IPS-20b (cell line): ENCODE measurements around the gene MICA.
"Not testable (repeated sequence)": the region's sequence is repeated elsewhere in the genome, so short reads cannot be mapped to it uniquely, and the experiment has no call there.

Source experiments
- H3K27ac ChIP-seq: one replicate; pipeline ENCODE4 v1.5.1; 2013; ENCODE audit warnings: low read length
- H3K27me3 ChIP-seq: 2 replicates; pipeline ENCODE4 v1.6.1; 2013; ENCODE audit warnings: mild to moderate bottlenecking, low read length, inconsistent platforms; ENCODE audit not compliant: insufficient read depth
- H3K36me3 ChIP-seq: 2 replicates; pipeline ENCODE4 v1.6.1; 2013; ENCODE audit warnings: low read depth, mild to moderate bottlenecking, inconsistent platforms, low read length, moderate library complexity; ENCODE audit not compliant: insufficient read depth
- H3K4me1 ChIP-seq: 2 replicates; pipeline ENCODE4 v1.6.1; 2013; ENCODE audit warnings: mild to moderate bottlenecking, control low read depth, inconsistent platforms, low read length, moderate library complexity; ENCODE audit not compliant: insufficient read depth
- H3K4me3 ChIP-seq: 2 replicates; pipeline ENCODE4 v1.5.1; 2013; ENCODE audit warnings: mild to moderate bottlenecking, low read length, inconsistent platforms
- H3K9ac ChIP-seq: 2 replicates; pipeline ENCODE4 v1.6.1; 2013; ENCODE audit warnings: low read depth, mild to moderate bottlenecking, inconsistent platforms, low read length, moderate library complexity
- H3K9me3 ChIP-seq: 2 replicates; pipeline ENCODE4 v1.6.1; 2013; ENCODE audit warnings: mild to moderate bottlenecking, low read depth, low read length, inconsistent platforms; ENCODE audit not compliant: insufficient read depth

The MICA gene

DNA sequence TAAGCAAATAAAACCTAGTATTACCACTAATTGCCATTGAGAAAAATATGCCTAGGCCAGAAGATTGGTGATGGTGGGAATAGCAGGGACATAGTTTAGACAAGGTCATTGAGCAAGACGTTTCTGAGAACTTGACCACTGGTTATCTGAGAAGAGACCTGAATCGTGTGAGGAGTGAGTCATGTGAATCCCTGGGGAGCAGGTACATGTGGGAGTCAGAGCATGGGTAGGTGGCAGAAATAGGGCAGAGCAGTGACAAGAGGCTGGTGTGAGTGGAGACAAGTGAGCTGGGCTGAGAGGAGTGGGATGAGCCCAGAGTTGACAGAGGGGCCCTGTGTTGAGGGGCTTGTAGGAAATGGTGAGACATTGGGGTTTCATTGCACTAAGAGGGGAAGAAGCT is 16.4 kb downstream of the MICA start:
- Histone ChIP-seq H3K9me3 (no peaks in the 10 kb centered on the region), H3K4me3 (no peak overlapping the region), H3K36me3 (peaks cover 15% of the 10 kb centered on the region), H3K27ac (no peak overlapping the region), H3K9ac (no peak overlapping the region), H3K4me1 (no peaks in the 10 kb centered on the region), H3K27me3 (no peaks in the 10 kb centered on the region)

GRCh38 chr6:31420546-31420945 is 17.2 kb downstream of the MICA start:
- H3K27me3 ChIP-seq = no peaks in the 10 kb centered on the region
- no peak overlapping the region for H3K4me3 ChIP-seq
- H3K9ac ChIP-seq = no peak overlapping the region
- H3K27ac ChIP-seq = no peak overlapping the region
- peaks cover 11% of the 10 kb centered on the region; the same call in 1 of the 2 replicates for H3K36me3 ChIP-seq
- H3K4me1 ChIP-seq = no peaks in the 10 kb centered on the region
- H3K9me3 ChIP-seq = no peaks in the 10 kb centered on the region

DNA sequence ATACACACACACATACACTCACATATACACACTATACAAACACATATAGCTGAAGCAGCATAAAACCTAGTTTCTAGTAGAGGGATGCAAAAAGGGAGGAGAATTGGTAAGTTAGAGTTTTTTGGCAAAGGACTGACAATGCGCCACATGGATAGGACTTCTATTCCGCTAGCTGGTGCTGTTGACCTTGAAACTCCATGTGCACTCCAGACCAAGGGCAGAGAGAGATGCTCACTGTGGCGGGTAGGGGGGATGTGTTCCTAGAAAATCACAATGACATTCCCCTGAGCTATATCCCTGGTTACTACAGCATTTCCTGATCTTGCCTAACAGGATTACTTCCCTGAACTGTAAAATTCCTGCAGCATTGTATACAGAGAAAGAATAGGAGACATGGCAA is 19.2 kb downstream of the MICA start:
- Histone ChIP-seq H3K4me1 (no peaks in the 10 kb centered on the region), H3K4me3 (no peak overlapping the region), H3K27ac (no peak overlapping the region), H3K36me3 (no peaks in the 10 kb centered on the region), H3K9ac (no peak overlapping the region), H3K9me3 (no peaks in the 10 kb centered on the region), H3K27me3 (no peaks in the 10 kb centered on the region)

DNA sequence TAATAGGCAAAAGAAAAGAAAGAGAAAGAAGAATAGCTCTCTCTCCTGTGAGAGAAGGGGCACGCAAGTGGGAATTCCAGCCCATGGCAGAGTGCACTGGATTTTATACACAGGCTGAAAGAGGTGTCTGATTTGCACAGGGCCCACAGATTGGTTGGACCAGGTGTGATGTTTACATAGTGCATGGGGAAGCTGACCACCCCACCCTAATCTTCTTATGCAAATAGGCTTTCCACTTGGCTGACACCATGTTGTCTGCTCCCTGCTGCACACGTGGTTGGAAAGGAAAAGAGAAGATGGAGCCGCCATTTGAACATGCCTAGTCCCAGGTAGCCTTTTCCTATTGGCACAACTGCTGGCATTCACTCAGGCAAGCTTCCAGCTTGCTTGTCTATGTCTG is 20.2 kb downstream of the MICA start:
- Histone ChIP-seq H3K27ac (no peak overlapping the region), H3K4me3 (no peak overlapping the region)

DNA sequence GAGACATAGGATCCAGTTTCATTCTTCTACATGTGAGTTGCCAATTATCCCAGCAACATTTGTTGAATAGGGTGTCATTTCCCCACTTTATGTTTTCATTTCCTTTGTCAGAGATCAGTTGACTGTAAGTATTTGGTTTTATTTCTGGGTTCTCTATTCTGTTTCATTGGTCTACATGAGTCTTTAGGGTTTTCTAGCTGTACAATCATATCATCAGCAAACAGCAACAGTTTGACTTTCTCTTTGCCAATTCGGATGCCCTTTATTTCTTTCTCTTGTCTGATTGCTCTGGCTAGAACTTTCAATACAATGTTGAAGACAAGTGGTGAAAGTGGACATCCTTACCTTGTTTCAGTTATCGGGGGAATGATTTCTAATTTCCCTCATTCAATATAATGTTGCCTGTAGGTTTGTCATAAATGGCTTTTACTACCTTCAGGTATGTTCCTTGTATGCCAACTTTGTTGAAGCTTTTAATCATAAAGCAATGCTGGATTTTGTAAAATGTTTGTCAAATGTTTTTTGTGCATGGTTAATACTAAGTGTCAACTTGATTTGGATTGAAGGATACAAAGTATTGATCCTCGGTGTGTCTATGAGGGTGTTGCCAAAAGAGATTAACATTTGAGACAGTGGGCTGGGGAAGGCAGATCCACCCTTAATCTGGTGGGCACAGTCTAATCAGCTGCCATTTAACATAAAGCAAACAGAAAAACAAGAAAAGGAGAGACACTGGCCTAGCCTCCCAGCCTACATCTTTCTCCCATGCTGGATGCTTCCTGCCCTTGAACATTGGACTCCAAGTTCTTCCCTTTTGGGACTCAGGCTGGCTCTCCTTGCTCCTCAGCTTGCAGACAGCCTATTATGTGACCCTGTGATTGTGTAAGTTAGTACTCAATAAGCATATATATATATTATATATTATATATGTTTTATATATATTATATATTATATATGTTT is 23.3 kb downstream of the MICA start:
- Histone ChIP-seq H3K27me3 (no peaks in the 10 kb centered on the region), H3K9ac (no peak overlapping the region), H3K4me1 (no peaks in the 10 kb centered on the region), H3K36me3 (no peaks in the 10 kb centered on the region), H3K27ac (no peak overlapping the region), H3K4me3 (no peak overlapping the region), H3K9me3 (peaks cover 13% of the 10 kb centered on the region; the same call in 1 of the 2 replicates)

More for the DNA sequence above, 20.2 kb downstream of the MICA start:
- H3K36me3 ChIP-seq = no peaks in the 10 kb centered on the region
- no peaks in the 10 kb centered on the region for H3K27me3 ChIP-seq
- H3K9me3 ChIP-seq = no peaks in the 10 kb centered on the region
- no peak overlapping the region for H3K9ac ChIP-seq
- H3K4me1 ChIP-seq = no peaks in the 10 kb centered on the region

- Histone ChIP-seq H3K36me3 (no peaks in the 10 kb centered on the region), H3K9me3 (peaks cover 13% of the 10 kb centered on the region; the same call in 1 of the 2 replicates), H3K4me1 (no peaks in the 10 kb centered on the region), H3K27ac (no peak overlapping the region), H3K9ac (no peak overlapping the region), H3K4me3 (no peak overlapping the region), H3K27me3 (no peaks in the 10 kb centered on the region)
Measured at GRCh38 chr6:31430449-31430848, 27.1 kb downstream of the MICA start.

GRCh38 chr6:31435051-31435450 is 31.7 kb downstream of the MICA start:
- not testable (repeated sequence) for H3K4me3 ChIP-seq, H3K9ac ChIP-seq, H3K4me1 ChIP-seq, H3K27me3 ChIP-seq, H3K36me3 ChIP-seq, H3K27ac ChIP-seq
- H3K9me3 ChIP-seq = peaks cover 28% of the 10 kb centered on the region

DNA sequence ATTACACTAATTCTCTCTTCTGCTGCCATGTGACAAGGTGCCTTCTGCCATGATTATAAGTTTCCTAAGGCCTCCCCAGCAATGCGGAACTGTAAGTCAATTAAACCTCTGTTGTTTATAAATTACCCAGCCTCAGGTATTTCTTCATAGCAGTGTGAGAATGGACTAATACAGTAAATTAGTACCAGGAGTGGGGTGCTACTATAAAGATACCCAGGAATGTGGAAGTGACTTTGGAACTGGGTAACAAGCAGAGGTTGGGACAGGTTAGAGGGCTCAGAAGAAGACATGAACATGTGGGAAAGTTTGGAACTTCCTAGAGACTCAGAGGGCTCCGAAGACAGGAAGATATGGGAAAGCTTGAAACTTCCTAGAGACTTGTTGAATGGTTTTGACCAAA is 34.8 kb downstream of the MICA start:
- H3K4me1 ChIP-seq = peaks cover 4% of the 10 kb centered on the region; the same call in 1 of the 2 replicates
- no peaks in the 10 kb centered on the region for H3K36me3 ChIP-seq
- H3K4me3 ChIP-seq = no peak overlapping the region
- H3K27ac ChIP-seq = no peak overlapping the region
- H3K27me3 ChIP-seq = peaks cover 28% of the 10 kb centered on the region
- peaks cover 19% of the 10 kb centered on the region for H3K9me3 ChIP-seq
- no peak overlapping the region for H3K9ac ChIP-seq

DNA sequence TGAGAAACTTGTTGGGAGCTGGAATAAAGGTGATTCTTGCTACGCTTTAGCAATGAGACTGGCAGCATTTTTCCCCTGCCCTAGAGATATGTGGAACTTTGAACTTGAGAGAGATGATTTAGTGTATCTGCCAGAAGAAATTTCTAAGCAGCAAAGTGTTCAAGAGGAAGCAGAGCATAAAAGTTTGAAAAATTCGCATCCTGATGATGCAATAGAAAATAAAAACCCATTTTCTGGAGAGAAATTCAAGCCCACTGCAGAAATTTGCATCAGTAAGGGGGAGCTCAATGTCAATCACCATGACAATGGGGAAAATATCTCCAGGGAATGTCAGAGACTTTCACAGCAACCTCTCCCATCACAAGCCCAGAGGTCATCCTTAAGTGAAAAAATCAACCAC is 35.3 kb downstream of the MICA start:
- Histone ChIP-seq H3K27ac (no peak overlapping the region), H3K27me3 (peaks cover 28% of the 10 kb centered on the region), H3K4me3 (no peak overlapping the region), H3K36me3 (no peaks in the 10 kb centered on the region), H3K9me3 (peaks cover 19% of the 10 kb centered on the region), H3K9ac (no peak overlapping the region), H3K4me1 (peaks cover 4% of the 10 kb centered on the region; the same call in 1 of the 2 replicates)

- Histone ChIP-seq H3K9ac (no peak overlapping the region), H3K4me3 (no peak overlapping the region)
Measured at GRCh38 chr6:31441365-31442267, 38.2 kb downstream of the MICA start.

DNA sequence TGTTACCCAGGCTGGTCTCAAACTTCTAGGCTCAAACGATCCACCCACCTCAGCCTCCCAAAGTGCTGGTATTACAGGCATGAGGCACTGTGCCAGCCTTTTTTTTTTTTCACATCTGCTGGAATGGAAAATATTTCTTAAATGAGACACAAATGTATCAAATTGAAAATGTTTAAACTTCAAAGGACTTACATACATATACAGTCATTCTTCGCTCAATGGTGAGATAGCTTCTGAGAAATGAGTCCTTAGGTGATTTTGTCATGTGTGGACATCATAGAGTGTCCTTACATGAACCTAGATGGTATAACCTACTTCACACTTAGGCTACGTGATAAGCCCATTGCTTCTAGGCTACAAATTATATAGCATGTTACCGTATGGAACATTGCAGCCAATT is 43.1 kb downstream of the MICA start:
- H3K27ac ChIP-seq = no peak overlapping the region
- peaks cover 16% of the 10 kb centered on the region for H3K27me3 ChIP-seq
- no peak overlapping the region for H3K4me3 ChIP-seq
- H3K4me1 ChIP-seq = peaks cover 4% of the 10 kb centered on the region; the same call in 1 of the 2 replicates
- H3K9ac ChIP-seq = no peak overlapping the region
- H3K36me3 ChIP-seq = no peaks in the 10 kb centered on the region
- H3K9me3 ChIP-seq = no peaks in the 10 kb centered on the region

More at GRCh38 chr6:31441365-31442267, 38.2 kb downstream of the MICA start:
- H3K9me3 ChIP-seq = peaks cover 19% of the 10 kb centered on the region
- no peaks in the 10 kb centered on the region for H3K36me3 ChIP-seq
- H3K27ac ChIP-seq = no peak overlapping the region
- peaks cover 4% of the 10 kb centered on the region; the same call in 1 of the 2 replicates for H3K4me1 ChIP-seq
- H3K27me3 ChIP-seq = peaks cover 35% of the 10 kb centered on the region
